ENCODE measurements around the gene TBX2.

Gene TBX2

GRCh38 chr17:61393550-61393903, 6.1 kb upstream of the TBX2 start:
- H3K9me3 ChIP-seq: no peaks in the 10 kb centered on the region
- no peak for TF ChIP-seq CTCF (IDR thresholded peaks at IDR 0.05)
- peaks cover 96% of the 10 kb centered on the region for H3K27me3 ChIP-seq
- H3K36me3 ChIP-seq: peaks cover 4% of the 10 kb centered on the region
- H3K27ac ChIP-seq: no peak overlapping the region
- H3K4me3 ChIP-seq (ENCODE audit: low read depth in 1 of 2, low read length in 1 of 2): no peak overlapping the region
- peaks cover 3 to 15% of the 10 kb centered on the region in 2 experiments for H3K4me1 ChIP-seq (ENCODE audit: control insufficient read depth in 1 of 2, insufficient read depth in 1 of 2, low read depth in 1 of 2, low read length in 1 of 2)

- peaks cover 4% of the 10 kb centered on the region for H3K36me3 ChIP-seq
- H3K9me3 ChIP-seq: no peaks in the 10 kb centered on the region
- TF ChIP-seq CTCF (IDR thresholded peaks at IDR 0.05): no peak
- peaks cover 6 to 20% of the 10 kb centered on the region in 2 experiments for H3K4me1 ChIP-seq (ENCODE audit: control insufficient read depth in 1 of 2, insufficient read depth in 1 of 2, low read depth in 1 of 2, low read length in 1 of 2)
- H3K4me3 ChIP-seq (ENCODE audit: low read depth in 1 of 2, low read length in 1 of 2): no peak overlapping the region
- no peak overlapping the region for H3K27ac ChIP-seq
- H3K27me3 ChIP-seq: peaks cover 100% of the 10 kb centered on the region
Measured at GRCh38 chr17:61393904-61394629, 5.6 kb upstream of the TBX2 start.

GRCh38 chr17:61394630-61395408, 4.8 kb upstream of the TBX2 start:
- Histone ChIP-seq H3K27ac (no peak overlapping the region), H3K4me1 (ENCODE audit: control insufficient read depth in 1 of 2, insufficient read depth in 1 of 2, low read depth in 1 of 2, low read length in 1 of 2) (peaks cover 6 to 27% of the 10 kb centered on the region in 2 experiments), H3K4me3 (ENCODE audit: low read depth in 1 of 2, low read length in 1 of 2) (no peak overlapping the region), H3K36me3 (peaks cover 4% of the 10 kb centered on the region), H3K9me3 (no peaks in the 10 kb centered on the region), H3K27me3 (peaks cover 100% of the 10 kb centered on the region)
- no peak for TF ChIP-seq CTCF (IDR thresholded peaks at IDR 0.05)

GRCh38 chr17:61395409-61395982, 4.1 kb upstream of the TBX2 start:
- H3K27ac ChIP-seq: no peak overlapping the region
- no peak overlapping the region for H3K4me3 ChIP-seq (ENCODE audit: low read depth in 1 of 2, low read length in 1 of 2)
- H3K9me3 ChIP-seq: no peaks in the 10 kb centered on the region
- peaks cover 100% of the 10 kb centered on the region for H3K27me3 ChIP-seq
- TF ChIP-seq CTCF (IDR thresholded peaks at IDR 0.05): no peak
- H3K4me1 ChIP-seq (ENCODE audit: control insufficient read depth in 1 of 2, insufficient read depth in 1 of 2, low read depth in 1 of 2, low read length in 1 of 2): peaks cover 6 to 29% of the 10 kb centered on the region in 2 experiments
- peaks cover 4% of the 10 kb centered on the region for H3K36me3 ChIP-seq

- Histone ChIP-seq H3K4me1 (ENCODE audit: control insufficient read depth in 1 of 2, insufficient read depth in 1 of 2, low read depth in 1 of 2, low read length in 1 of 2) (peaks cover 6 to 34% of the 10 kb centered on the region in 2 experiments), H3K4me3 (ENCODE audit: low read depth in 1 of 2, low read length in 1 of 2) (no peak overlapping the region), H3K9me3 (no peaks in the 10 kb centered on the region), H3K36me3 (peaks cover 4% of the 10 kb centered on the region), H3K27me3 (peaks cover 100% of the 10 kb centered on the region), H3K27ac (no peak overlapping the region)
- no peak for TF ChIP-seq CTCF (IDR thresholded peaks at IDR 0.05)
Measured at GRCh38 chr17:61395983-61396585, 3.6 kb upstream of the TBX2 start.
